GM18861 (cell line): Measurements from ENCODE around the gene SRSF2.
"Not testable (repeated sequence)": the region's sequence is repeated elsewhere in the genome, so short reads cannot be mapped to it uniquely, and the experiment has no call there.

Source experiments
- ATAC-seq: cut with Tn5 transposase; IDR thresholded peaks from one replicate; pipeline ENCODE4 v1.9.1; 2021; ENCODE audit not compliant: unreplicated experiment

SRSF2 gene, protein sequence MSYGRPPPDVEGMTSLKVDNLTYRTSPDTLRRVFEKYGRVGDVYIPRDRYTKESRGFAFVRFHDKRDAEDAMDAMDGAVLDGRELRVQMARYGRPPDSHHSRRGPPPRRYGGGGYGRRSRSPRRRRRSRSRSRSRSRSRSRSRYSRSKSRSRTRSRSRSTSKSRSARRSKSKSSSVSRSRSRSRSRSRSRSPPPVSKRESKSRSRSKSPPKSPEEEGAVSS

DNA sequence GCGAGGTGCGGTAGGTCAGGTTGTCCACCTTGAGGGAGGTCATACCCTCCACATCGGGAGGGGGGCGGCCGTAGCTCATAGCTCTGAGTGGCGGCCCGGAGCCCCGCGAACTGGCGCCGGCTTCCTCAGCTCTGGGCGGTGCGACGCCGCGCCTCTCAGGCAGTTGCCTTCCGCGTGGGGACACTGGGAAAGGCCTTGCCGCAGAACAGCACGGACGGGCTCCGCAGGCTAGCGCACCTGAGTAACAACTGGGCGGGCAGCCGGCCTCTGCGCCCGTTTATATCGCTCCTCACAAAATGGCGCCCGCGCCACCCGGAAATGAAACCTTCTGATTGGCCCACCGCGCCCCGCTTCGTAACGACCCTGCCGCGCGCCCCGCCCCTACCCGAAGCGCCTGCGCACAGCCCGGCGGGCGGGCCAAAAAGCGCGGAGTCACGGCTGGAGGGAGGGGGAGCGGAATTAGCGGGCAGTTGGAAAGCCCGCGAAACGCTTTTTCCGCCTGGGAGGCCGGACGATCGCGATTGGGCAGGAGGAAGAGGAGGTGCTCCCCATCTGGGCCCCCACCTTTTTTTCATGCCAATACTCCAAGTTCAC, at the start of gene SRSF2:
SRSF2 (minus strand) TSS at position 250 of the 594 bp plus-strand sequence; CDS start at position 79, 171 bp downstream.
- ATAC-seq = peak; percentile 58

DNA sequence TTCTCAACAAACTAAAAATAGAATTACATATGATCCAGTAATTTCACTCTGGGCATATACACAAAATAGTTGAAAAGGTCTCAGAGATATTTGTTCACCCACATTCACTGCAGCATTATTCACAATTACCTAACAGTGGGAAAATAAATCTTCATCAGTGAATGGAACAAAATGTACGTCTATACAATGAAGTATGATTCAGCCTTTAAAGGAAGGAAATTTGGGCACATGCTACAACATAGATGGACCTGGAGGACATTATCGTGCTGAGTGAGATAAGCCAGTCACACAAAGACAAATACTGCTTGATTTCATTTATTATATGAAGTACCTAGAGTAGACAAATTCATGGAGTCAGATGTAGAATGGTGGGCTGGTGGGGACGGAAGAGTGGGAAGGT, 47.8 kb upstream of the SRSF2 start:
- no peak for ATAC-seq

DNA sequence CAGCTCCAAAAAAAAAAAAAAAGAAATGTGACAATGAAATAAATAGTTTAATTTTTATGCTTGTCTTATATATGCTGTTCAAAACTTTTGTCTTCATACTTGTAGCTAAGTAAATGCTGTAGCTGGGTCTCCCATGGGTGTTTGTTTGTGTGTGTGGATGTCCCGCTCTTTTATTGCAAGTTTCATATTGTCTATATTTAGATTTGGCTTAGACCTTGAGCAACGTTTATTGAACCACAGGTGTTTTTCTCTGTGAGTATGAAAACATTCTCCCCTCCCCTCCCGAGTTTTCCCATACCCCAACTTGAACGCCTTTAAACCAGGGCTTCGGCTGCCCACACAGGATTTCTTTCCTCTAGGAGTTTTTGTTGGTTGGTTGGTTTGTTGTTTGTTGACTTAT, 46.0 kb upstream of the SRSF2 start:
- ATAC-seq = no peak

DNA sequence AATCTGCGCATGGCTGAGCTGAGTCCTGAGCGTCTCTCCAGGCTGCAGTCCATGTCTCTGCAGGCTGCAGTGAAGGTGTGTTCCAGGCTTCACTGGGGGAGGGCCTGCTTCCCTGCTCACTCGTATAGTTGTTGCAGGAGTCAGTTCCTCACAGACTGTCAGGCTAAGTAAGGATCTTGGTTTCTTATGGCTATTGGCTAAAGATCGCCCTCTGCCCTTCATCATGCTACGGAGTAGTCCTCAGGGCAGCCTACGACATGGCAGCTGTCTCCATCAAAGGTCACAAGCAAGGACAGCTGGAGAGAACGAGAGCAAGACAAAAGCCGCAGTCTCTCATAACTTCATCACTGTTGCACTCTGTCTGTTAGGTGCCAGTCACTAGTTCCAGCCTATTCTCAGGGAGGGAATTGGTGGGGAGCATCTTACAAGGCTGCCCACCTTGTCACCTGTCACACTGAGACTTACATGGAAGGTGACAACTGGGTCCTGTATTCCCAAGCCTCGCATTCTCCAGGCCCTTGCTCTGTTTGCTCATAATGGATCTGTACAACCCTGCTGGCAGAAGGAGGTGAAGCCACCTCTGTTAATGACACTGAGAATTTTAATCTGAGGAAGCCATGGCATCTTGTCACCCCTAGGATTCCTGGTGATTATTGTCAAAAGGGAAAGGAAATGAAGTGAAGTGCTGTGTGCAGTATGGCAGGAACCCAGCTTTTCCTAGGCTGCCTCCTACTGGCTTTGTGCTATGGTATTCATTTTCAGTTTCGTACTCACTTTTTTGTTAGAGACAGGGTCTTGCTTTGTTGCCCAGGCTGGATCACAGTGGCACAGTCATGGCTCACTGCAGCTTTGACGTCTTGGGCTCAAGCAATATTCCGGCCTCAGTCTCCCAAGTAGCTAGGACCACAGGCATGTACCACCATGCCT, 44.2 kb upstream of the SRSF2 start:
- no peak for ATAC-seq

DNA sequence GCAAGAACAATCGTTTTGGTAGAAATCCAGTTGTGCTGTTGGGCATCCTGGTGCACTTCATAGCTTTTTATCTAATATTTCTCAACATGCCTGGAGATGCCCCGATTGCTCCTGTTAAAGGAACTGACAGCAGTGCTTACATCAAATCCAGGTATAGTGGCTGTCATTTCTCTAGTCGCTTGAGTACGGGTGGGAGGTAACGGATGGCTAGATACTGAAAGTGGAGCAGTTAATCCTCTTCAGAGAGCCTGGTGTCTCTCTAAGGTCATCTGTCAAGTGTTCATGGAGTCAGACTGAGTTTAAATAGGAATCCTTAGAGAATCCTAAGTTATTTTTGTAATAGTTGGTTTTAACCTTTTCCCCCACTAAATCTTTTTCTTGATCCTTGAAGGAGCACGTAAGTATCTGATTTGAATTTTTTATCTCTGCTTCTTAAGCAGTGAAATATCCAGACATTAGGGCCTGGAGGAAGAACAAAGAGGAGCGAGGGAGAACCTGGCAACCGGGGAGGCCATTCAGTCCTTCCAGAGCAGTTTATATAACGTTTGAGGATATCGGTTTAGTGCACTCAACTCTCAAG, 38.0 kb upstream of the SRSF2 start:
- no peak for ATAC-seq

DNA sequence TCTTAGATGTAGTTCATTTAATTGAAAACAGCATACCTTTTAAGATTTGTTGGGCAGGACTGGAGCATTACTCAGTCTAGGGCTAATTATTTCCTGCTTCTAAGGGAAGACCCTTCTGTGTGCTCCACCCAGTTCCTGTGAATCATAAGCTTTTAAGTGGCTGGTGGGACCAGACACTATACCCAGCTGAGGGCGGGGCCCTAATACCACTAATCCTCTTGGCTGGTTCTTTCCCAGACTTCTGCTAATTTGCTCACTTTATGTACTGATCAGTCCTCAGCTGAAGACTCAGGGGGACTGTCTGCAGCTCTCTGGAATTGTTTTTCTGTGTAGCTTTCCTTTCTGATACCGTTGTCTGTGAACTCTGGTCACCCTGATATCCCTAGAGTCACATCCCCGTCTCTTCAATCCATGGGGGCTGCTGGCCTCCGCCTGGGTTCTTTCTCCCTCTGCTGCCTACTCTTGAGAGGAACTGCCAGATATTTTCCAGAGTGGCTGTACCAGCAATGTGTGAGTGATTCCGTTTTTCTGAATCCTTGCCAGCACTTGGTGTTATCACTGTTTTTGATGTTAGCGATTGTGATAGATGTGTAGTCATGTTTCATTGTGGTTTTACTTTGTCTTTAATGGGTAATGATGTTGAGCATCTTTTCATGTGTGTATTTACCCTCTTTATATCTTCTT, 35.9 kb upstream of the SRSF2 start:
- ATAC-seq = no peak

DNA sequence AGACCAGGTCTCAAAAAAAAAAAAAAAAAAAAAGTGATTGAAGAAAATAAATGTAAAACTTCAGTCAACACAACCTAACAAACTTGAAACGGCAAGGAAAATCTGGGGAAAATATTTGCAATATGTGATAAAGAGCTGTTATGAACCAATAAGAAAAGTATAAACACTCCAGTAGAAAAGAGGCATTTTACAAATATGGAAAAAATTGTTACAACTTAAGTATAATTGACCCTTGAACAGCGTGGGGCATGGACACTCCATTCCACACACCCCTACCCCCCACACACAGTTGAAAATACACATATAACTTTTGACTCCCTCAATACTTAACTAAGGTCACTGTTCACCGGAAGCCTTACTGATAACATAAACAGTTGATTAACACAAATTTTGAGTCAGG, 21.4 kb upstream of the SRSF2 start:
- ATAC-seq = no peak

DNA sequence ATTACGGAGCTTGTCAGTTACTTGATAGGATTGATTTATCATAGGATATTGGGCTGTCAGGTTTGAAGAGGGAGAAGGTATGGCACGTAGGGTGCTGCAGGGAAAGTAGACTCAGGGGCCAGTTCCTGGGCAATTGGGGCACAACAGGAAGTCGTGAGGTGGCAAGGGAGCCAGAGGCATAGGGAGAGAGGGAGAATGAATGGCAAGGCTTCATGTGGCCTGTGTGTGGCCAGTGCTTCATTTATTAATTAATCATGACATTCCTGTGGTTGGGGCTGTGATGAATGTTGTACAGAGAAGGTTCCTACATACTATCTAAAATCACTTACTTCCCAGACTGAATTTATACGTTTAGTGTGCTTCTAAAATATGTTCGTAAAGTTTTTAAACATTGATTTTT, 20.1 kb upstream of the SRSF2 start:
- no peak for ATAC-seq

DNA sequence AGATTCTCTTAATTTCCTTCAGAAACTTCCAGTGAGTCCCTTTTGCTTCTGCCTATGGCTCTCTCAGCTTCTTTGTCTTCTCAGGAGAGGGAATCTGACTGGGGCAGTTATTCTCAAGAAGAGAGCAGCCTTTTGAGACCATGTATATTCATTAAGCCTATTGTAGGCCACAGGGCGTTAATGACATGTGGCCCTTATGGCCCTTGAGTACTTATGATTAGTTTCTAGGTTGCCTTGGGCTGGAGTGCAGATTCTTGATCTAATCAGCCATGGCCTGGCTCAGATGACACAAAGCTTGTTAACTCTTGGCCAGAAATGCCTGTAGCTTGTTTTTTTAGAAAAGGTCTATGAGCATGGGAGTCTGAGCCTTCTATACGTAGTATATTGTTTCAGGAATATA, 18.2 kb upstream of the SRSF2 start:
- no peak for ATAC-seq

DNA sequence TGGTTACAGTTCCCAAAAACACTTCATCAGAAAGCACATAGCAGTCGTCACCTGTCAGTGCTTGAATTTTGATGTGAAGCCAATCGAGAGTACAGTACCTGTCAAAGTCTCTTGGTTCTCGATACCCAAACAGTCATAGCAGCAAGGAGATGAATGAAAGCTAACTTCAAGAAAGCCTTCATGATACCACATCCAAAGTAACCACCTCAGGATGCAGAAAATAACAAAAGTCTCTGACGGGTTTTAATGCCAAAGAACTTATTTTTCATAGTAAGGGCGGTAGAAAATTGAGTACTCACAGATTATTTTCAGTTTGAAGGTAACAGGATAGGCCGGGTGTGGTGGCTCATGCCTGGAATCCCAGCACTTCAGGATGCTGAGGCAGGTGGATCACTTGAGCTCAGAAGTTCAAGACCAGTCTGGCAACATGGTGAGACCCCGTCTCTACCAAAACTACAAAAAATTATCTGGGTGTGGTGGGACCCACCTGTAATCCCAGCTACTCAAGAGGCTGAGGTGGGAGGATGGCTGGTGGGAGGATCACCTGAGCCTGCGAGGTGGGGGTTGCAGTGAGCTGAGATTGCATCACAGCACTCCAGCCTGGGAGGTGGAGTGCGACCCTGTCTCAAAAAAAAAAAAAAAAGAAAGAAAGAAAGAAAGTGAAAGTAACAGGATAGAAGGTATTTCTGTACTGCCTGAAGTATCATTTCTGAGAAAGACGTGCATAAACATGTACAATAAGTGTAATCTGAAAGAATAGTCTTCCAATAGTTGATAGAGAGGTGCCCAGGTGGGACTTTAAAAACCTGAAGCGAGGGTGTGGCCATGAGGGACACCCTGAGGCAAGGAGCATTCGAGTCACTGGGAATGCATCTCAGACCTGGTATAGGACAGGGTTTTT, 16.2 kb upstream of the SRSF2 start:
- no peak for ATAC-seq

DNA sequence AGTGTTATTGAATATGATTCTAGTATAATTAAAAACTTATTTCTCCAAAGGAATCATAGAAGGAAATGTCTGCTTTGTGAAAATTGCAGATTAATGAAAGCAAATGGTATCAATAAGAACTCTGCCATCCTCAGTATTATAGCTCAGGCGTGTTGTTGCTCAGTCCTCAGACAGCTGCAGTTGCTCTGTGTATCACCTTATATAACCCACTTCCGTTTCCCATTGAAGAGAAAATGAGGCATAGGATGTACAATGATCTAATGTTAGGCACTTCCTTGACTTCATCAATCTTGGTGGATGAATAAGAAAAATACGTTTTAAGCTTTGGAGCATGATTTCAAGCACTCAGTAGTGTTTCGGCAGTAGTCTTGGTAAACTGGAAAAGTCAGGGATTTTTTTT, 14.9 kb upstream of the SRSF2 start:
- no peak for ATAC-seq

DNA sequence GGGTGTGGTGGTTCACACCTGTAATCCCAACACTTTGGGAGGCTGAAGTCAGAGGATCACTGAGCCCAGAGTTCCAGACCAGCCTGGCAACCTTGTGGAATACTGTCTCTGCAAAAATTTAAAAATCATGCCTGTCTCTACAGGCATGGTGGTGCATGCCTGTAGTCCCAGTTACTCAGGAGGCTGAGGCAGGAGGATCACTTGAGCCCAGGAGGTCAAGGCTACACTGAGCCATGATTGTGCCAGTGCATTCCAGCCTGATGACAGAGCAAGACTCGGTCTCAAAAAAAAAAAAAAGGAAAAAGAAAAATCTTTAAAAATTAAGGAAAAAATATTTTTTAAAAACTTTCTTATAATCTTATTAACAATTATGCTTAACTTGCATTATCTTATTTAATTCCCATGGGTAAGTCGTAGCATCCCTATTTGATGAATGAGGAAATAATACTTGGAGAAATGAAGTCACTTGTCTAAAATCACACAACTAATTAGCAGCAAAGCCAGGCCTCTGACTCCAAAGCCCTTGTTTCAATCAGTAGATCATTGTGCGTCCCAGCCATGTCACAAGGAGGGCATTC, 14.4 kb upstream of the SRSF2 start:
- no peak for ATAC-seq

DNA sequence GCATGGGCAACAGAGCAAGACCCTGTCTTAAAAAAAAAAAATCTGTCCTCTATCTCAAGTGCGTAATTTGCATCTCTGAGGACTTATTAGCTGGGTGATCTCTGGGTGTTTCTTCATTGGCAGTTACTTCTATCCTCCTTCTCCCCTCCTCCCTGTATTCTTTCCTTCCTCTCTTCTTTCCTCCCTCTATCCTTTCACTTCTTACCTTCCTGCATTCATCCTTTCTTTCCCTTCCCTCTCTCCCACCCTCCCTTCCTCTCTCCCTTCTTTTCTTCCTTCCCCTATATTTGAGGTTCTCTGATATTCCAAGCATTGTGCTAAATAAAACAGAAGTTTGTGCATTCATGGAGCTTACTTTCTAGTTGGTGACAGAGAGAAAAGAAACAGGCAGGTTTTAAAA, 11.5 kb upstream of the SRSF2 start:
- no peak for ATAC-seq

DNA sequence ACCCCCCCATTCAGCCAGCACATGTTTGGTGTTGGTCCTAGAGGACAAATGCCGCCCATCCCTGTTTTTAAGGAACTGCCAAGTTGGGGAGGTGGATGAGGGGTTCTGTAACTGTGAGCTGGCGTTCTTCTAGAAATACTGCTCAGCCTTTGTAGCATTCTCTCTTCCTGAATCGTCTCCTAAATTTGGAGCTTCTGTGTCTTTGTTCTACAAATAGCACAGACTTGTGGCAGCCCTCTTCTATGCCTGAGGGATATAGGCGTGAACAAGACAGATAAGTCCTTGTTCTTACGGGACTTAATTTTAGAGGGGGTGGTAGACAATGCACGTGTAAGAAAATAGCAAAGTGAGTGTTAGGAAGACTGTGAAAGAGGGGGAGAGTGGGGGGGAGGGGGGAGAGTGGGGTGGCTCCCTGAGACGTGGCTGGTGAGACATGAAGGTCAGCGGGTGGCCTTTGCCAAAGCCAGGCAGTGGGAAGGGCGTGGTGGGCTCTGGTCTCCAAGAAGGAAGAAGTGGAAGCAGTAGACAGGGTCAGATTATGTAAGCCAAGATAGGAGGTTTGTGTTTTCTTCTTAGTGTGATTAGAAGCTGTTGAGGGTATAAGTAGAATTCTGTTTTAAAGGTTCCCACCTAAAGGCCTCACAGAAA, 10.7 kb upstream of the SRSF2 start:
- ATAC-seq = no peak

DNA sequence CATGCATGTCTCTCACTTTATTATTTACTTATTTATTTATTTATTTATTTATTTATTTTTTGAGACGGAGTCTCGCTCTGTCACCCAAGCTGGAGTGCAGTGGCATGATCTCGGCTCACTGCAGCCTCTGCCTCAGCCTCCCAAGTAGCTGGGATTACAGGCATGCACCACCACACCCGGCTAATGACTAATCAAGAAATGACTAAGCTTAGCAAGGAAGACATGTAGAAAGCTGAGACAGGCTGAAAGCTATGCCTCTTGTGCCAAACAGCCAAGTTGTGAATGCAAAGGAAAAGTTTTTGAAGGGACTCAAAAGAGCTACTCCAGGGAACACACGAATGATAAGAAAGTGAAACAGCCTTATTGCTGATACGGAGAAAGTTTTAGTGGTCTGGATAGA, 8.7 kb upstream of the SRSF2 start:
- ATAC-seq = not testable (repeated sequence)

DNA sequence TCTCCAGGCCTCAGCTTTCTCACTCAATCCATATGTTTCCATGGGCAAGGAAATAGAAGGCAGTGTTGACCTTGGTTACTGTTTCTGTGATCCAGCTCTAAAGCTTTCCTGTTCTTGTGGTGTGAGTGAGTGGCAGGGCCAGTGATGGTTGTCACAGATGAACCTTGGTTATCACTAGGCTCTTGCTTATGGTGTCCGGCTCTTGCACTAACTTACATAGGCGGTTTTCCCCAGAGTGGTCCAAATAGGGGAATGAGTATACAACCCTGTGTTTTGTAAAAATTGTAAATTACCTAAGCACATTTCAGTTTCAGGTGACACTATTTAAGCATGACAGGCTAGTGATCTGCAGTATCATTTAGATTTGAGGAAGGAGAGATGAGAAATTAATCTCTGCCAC, 7.6 kb upstream of the SRSF2 start:
- ATAC-seq = no peak

DNA sequence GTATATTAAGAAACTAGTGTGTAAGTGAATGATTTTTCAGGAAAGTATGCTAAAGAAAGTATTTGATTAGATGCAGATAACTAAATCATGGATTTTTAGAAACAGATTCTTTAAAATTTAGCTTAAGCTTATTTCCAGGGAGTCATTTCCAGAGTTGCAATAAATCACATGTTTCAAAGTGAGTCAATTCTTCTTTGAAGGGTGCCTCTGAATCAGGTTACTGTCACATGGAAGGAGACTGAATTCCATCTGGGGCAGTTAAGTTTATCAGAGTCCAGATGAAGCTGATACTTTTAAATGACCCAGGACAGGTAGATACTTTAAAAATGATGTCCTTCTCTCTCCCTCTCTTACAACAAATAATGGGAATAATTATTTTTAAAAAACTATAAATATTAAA, 5.8 kb upstream of the SRSF2 start:
- ATAC-seq = no peak

DNA sequence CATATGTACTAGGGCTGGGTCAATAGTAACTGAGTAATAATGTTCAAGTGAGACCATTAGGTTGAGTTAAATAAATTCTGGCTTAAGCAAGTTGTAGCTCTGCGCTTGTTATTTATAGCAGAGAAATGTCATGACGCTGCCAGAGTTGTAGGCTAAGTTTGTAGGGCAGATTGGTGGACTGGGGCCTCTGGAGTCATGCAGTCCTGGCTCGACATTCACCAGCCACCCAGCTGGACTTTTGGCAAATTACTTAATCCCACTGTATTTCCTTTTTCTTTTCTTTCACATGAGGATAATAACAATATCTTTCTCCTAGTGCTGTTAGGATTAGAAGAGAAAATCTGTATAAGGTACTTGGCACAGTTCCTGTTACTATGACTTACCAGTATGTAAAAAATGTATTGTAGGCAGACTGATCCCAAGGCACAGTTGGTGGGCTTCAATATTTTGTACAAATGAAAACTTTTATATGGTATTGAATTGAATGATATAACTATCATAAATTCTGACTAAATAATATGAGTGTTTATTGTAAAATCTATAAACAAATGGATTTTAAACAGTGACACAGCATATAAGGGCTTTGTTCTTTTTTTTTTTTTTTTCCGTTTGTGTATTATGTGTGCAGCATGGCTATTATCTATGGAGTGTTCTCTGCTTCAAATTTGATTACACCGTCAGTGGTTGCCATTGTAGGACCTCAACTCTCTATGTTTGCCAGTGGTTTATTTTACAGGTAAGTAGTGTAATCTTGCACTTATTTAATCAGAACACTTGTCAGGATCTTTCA, 3.4 kb upstream of the SRSF2 start:
- ATAC-seq = no peak
